ENCODE measurements around the gene COL19A1. TPM values are rescaled to one million over a fixed set of nuclear protein-coding genes. Genes with fewer than 3 reads are reported as not detected.

COL19A1 gene
- polyA plus RNA-seq, 1 of the 3 experiments (the other 2 are of a cell fraction): 0.15 TPM

DNA sequence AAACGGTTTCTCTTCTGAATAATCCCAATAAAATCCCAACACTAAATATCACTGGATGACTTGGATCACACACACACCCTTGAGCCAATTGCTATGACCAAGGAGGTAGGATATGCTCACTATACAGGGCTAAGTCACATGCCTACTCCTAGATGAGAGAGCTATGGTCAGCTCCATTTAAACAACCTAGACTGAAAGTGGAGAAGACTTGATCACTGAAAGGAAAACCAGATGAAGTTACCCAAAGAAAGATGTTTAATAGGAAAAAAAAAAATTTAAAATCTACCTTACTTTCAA, 18.9 kb upstream of the COL19A1 start:
- POLR2A ChIA-PET: no interaction called here
- WGBS (ENCODE audit: low lambda C conversion rate): 45% methylated on average over 1 of the region's 1 CpG
- no peak overlapping the region for H2AFZ ChIP-seq (ENCODE audit: low read depth)
- no peak for DNase-seq
- no peaks in the 10 kb centered on the region for H3K36me3 ChIP-seq (replicated peaks in 1 of 2; ENCODE audit: control insufficient read depth in 1 of 2, insufficient read depth in 2 of 2, low read length in 1 of 2)
- CTCF ChIA-PET: no interaction called here
- no peaks in the 10 kb centered on the region for H4K20me1 ChIP-seq (ENCODE audit: insufficient read depth)
- no peak overlapping the region for H3K9ac ChIP-seq
- peaks cover 6% of the 10 kb centered on the region; the same call in 1 of the 2 replicates for H3K9me3 ChIP-seq
- no peak for TF ChIP-seq TAF1 (IDR thresholded peaks at IDR 0.05; ENCODE audit: borderline replicate concordance, low read depth, low read length)
- no peak for TF ChIP-seq POLR2AphosphoS5 (IDR thresholded peaks at IDR 0.05; ENCODE audit: low read depth, low read length)
- no peak for TF ChIP-seq SMC3 (IDR thresholded peaks at IDR 0.05; ENCODE audit: low read depth, low read length)
- TF ChIP-seq RFX5 (IDR thresholded peaks at IDR 0.05; ENCODE audit: low read length): no peak
- TF ChIP-seq TCF12 (IDR thresholded peaks at IDR 0.05): no peak
- TF ChIP-seq, protein P1, sequence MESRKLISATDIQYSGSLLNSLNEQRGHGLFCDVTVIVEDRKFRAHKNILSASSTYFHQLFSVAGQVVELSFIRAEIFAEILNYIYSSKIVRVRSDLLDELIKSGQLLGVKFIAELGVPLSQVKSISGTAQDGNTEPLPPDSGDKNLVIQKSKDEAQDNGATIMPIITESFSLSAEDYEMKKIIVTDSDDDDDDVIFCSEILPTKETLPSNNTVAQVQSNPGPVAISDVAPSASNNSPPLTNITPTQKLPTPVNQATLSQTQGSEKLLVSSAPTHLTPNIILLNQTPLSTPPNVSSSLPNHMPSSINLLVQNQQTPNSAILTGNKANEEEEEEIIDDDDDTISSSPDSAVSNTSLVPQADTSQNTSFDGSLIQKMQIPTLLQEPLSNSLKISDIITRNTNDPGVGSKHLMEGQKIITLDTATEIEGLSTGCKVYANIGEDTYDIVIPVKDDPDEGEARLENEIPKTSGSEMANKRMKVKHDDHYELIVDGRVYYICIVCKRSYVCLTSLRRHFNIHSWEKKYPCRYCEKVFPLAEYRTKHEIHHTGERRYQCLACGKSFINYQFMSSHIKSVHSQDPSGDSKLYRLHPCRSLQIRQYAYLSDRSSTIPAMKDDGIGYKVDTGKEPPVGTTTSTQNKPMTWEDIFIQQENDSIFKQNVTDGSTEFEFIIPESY (IDR thresholded peaks at IDR 0.05; ENCODE audit: borderline replicate concordance, low read depth): no peak
- no peak for TF ChIP-seq FOXJ3 (CRISPR knock-in tag; IDR thresholded peaks at IDR 0.05)
- no peak for TF ChIP-seq NRF1 (IDR thresholded peaks at IDR 0.05; ENCODE audit: low read depth, low read length)
- TF ChIP-seq JUND (IDR thresholded peaks at IDR 0.05): no peak
- no peak for TF ChIP-seq EZH2phosphoT487 (IDR thresholded peaks at IDR 0.05; ENCODE audit: borderline replicate concordance, low read depth)
- TF ChIP-seq, protein P2, sequence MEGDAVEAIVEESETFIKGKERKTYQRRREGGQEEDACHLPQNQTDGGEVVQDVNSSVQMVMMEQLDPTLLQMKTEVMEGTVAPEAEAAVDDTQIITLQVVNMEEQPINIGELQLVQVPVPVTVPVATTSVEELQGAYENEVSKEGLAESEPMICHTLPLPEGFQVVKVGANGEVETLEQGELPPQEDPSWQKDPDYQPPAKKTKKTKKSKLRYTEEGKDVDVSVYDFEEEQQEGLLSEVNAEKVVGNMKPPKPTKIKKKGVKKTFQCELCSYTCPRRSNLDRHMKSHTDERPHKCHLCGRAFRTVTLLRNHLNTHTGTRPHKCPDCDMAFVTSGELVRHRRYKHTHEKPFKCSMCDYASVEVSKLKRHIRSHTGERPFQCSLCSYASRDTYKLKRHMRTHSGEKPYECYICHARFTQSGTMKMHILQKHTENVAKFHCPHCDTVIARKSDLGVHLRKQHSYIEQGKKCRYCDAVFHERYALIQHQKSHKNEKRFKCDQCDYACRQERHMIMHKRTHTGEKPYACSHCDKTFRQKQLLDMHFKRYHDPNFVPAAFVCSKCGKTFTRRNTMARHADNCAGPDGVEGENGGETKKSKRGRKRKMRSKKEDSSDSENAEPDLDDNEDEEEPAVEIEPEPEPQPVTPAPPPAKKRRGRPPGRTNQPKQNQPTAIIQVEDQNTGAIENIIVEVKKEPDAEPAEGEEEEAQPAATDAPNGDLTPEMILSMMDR (IDR thresholded peaks at IDR 0.05): no peak
- TF ChIP-seq MXI1 (IDR thresholded peaks at IDR 0.05; ENCODE audit: low read depth, low read length): no peak
- TF ChIP-seq, protein P3, sequence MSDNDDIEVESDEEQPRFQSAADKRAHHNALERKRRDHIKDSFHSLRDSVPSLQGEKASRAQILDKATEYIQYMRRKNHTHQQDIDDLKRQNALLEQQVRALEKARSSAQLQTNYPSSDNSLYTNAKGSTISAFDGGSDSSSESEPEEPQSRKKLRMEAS (IDR thresholded peaks at IDR 0.05; ENCODE audit: low read depth): no peak
- no peak for TF ChIP-seq RXRA (IDR thresholded peaks at IDR 0.05; ENCODE audit: borderline replicate concordance, low read depth)
- no peak for TF ChIP-seq FOXM1 (IDR thresholded peaks at IDR 0.05; ENCODE audit: low read depth)
- no peak for TF ChIP-seq RAD21 (IDR thresholded peaks at IDR 0.05; ENCODE audit: low read length)
- no peak for TF ChIP-seq CHD2 (IDR thresholded peaks at IDR 0.05; ENCODE audit: low read length, partially characterized antibody)
- TF ChIP-seq, protein P4, sequence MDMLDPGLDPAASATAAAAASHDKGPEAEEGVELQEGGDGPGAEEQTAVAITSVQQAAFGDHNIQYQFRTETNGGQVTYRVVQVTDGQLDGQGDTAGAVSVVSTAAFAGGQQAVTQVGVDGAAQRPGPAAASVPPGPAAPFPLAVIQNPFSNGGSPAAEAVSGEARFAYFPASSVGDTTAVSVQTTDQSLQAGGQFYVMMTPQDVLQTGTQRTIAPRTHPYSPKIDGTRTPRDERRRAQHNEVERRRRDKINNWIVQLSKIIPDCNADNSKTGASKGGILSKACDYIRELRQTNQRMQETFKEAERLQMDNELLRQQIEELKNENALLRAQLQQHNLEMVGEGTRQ (IDR thresholded peaks at IDR 0.05; ENCODE audit: borderline replicate concordance, low read depth, low read length): no peak
- no peak for TF ChIP-seq RCOR1 (IDR thresholded peaks at IDR 0.05; ENCODE audit: low read length)
- no peak for TF ChIP-seq YY1 (IDR thresholded peaks at IDR 0.05; ENCODE audit: low read depth)
- no peak overlapping the region for H3K27ac ChIP-seq (ENCODE audit: low read depth in 2 of 2, low read length in 1 of 2)
- no peaks in the 10 kb centered on the region for H3K27me3 ChIP-seq (ENCODE audit: insufficient read depth)
- no peaks in the 10 kb centered on the region for H3F3A ChIP-seq (replicated peaks; ENCODE audit: insufficient read depth)
- no peaks in the 10 kb centered on the region for H3K9me2 ChIP-seq
- no peaks in the 10 kb centered on the region; the same call in 1 of the 2 replicates for H3K79me2 ChIP-seq (ENCODE audit: insufficient read depth)
- no peak overlapping the region for H3K4me2 ChIP-seq
- no peak overlapping the region for H3K4me3 ChIP-seq (ENCODE audit: low read depth in 2 of 2, low read length in 1 of 2)
- no peaks in the 10 kb centered on the region for H3K4me1 ChIP-seq (ENCODE audit: control insufficient read depth in 1 of 2, insufficient read depth in 2 of 2, low read depth in 1 of 2, low read length in 1 of 2)

Measured in SK-N-SH (cell line).